IMR-90 (cell line): ENCODE results near the gene GRIA3. TPM values are rescaled to one million over a fixed set of nuclear protein-coding genes. Genes with fewer than 3 reads are reported as not detected.

Experiments
- ATAC-seq: fragments of 200-7000 bp; cut with Tn5 transposase; 2 replicates; pipeline ENCODE4 v1.9.1; 2020; ENCODE audit warnings: low read depth, mild to moderate bottlenecking, moderate library complexity
- BruUV-seq: library from RNA; stranded (reverse); fragments of 400-500 nt; replicated peaks from 2 replicates; lab custom pipeline; 2021; lab: Mats Ljungman, UMichigan
- CTCF ChIA-PET: fragments of 300-600 bp; formaldehyde crosslinking; extraction: SDS; loops from one replicate; lab custom pipeline; 2021; ENCODE audit warnings: antibody characterized with exemption; lab: Yijun Ruan, JAX
- POLR2A ChIA-PET: fragments of 300-600 bp; sonication (Branson Sonifier 250); formaldehyde crosslinking; loops from one replicate; lab custom pipeline; 2022; ENCODE audit warnings: antibody characterized with exemption; ENCODE audit not compliant: unreplicated experiment; lab: Charles Lee
- DNase-seq: peaks from one replicate; pipeline ENCODE4 v3.0.0; 2013
- H2AFZ ChIP-seq: replicated peaks from 2 replicates; pipeline ENCODE3; 2013; ENCODE audit warnings: low read length, mild to moderate bottlenecking; ENCODE audit not compliant: poor library complexity
- H2AK5ac ChIP-seq: 2 replicates; pipeline ENCODE4 v1.6.1; 2013; ENCODE audit warnings: low read depth, low read length, inconsistent platforms
- H2AK9ac ChIP-seq: replicated peaks from 2 replicates; pipeline ENCODE3; 2013; ENCODE audit warnings: mild to moderate bottlenecking, low read depth, low read length, moderate library complexity; ENCODE audit not compliant: poor library complexity
- H2BK120ac ChIP-seq: 2 replicates; pipeline ENCODE4 v1.6.1; 2013; ENCODE audit warnings: low read depth, low read length, inconsistent platforms
- H2BK15ac ChIP-seq: 3 replicates; pipeline ENCODE4 v1.6.1; 2013; ENCODE audit warnings: low read depth, low read length, inconsistent platforms
- H2BK20ac ChIP-seq: 2 replicates; pipeline ENCODE4 v1.6.1; 2013; ENCODE audit warnings: low read depth, mild to moderate bottlenecking, inconsistent platforms, low read length, moderate library complexity
- H2BK5ac ChIP-seq: 2 replicates; pipeline ENCODE4 v1.6.1; 2013; ENCODE audit warnings: mild to moderate bottlenecking, low read depth, low read length, inconsistent platforms; ENCODE audit not compliant: poor library complexity, severe bottlenecking
- H3K14ac ChIP-seq: replicated peaks from 2 replicates; pipeline ENCODE4 v1.6.1; 2013; ENCODE audit warnings: low read depth, low read length, inconsistent platforms
- H3K18ac ChIP-seq: 2 replicates; pipeline ENCODE4 v1.6.1; 2013; ENCODE audit warnings: low read depth, low read length, control low read depth
- H3K23ac ChIP-seq: 2 replicates; pipeline ENCODE4 v1.6.1; 2013; ENCODE audit warnings: low read depth, low read length, inconsistent platforms
- H3K27ac ChIP-seq: 2 replicates; pipeline ENCODE4 v1.5.1; 2013; ENCODE audit warnings: mild to moderate bottlenecking, control low read depth, low read length; ENCODE audit not compliant: insufficient read depth
- H3K27me3 ChIP-seq: 2 replicates; pipeline ENCODE4 v1.6.1; 2013; ENCODE audit warnings: low read length; ENCODE audit not compliant: control insufficient read depth, insufficient read depth
- H3K36me3 ChIP-seq: 2 replicates; pipeline ENCODE4 v1.6.1; 2013; ENCODE audit warnings: low read length, mixed read lengths; ENCODE audit not compliant: control insufficient read depth, insufficient read depth
- H3K4ac ChIP-seq: 2 replicates; pipeline ENCODE4 v1.6.1; 2013; ENCODE audit warnings: low read depth, low read length, inconsistent platforms
- H3K4me1 ChIP-seq: 2 replicates; pipeline ENCODE4 v1.6.1; 2013; ENCODE audit warnings: low read length, mixed read lengths; ENCODE audit not compliant: control insufficient read depth, insufficient read depth
- H3K4me2 ChIP-seq: 2 replicates; pipeline ENCODE4 v1.6.1; 2013; ENCODE audit warnings: low read depth, mild to moderate bottlenecking, control low read depth, low read length, moderate library complexity
- H3K4me3 ChIP-seq: 2 replicates; pipeline ENCODE4 v1.5.1; 2013; ENCODE audit warnings: low read depth, mild to moderate bottlenecking, control low read depth, low read length, moderate library complexity; ENCODE audit not compliant: insufficient read depth
- H3K56ac ChIP-seq: 2 replicates; pipeline ENCODE4 v1.6.1; 2013; ENCODE audit warnings: low read length, inconsistent platforms; ENCODE audit not compliant: insufficient read depth; ENCODE audit errors: extremely low read depth
- H3K79me1 ChIP-seq, 2 experiments: 2 replicates each; pipeline ENCODE4 v1.6.1; 2013; ENCODE audit warnings: low read length in 2 of 2, inconsistent platforms in 1 of 2, low read depth in 1 of 2
- H3K9ac ChIP-seq: 2 replicates; pipeline ENCODE4 v1.6.1; 2013; ENCODE audit warnings: low read depth, low read length, control low read depth
- H3K9me1 ChIP-seq: 2 replicates; pipeline ENCODE4 v1.6.1; 2013; ENCODE audit warnings: low read length, inconsistent platforms; ENCODE audit not compliant: insufficient read depth
- H3K9me3 ChIP-seq: 2 replicates; pipeline ENCODE4 v1.6.1; 2013; ENCODE audit warnings: low read length; ENCODE audit not compliant: control insufficient read depth, insufficient read depth
- H4K20me1 ChIP-seq: 2 replicates; pipeline ENCODE4 v1.6.1; 2013; ENCODE audit warnings: low read length, inconsistent platforms; ENCODE audit not compliant: insufficient read depth
- H4K5ac ChIP-seq: 2 replicates; pipeline ENCODE4 v1.6.1; 2013; ENCODE audit warnings: mild to moderate bottlenecking, low read depth, low read length, control low read depth
- H4K8ac ChIP-seq, 2 experiments: 2 replicates each; pipeline ENCODE4 v1.6.1; 2013; ENCODE audit warnings: low read depth in 2 of 2, low read length in 2 of 2, control low read depth in 1 of 2, inconsistent platforms in 1 of 2
- H4K91ac ChIP-seq: 2 replicates; pipeline ENCODE4 v1.6.1; 2013; ENCODE audit warnings: low read depth, low read length, inconsistent platforms; ENCODE audit not compliant: insufficient read depth
- CTCF ChIP-seq: conservative IDR thresholded peaks from 2 replicates; pipeline ENCODE4 v1.5.1; 2012; ENCODE audit warnings: mild to moderate bottlenecking, low read depth, low read length, improper control_type of control experiment
- MXI1 ChIP-seq: IDR thresholded peaks from 2 replicates; pipeline ENCODE4 v1.6.1; 2012; ENCODE audit warnings: low read depth, mild to moderate bottlenecking, low read length, moderate library complexity, borderline replicate concordance
- POLR2A ChIP-seq: IDR thresholded peaks from 2 replicates; pipeline ENCODE4 v1.6.1; 2012; ENCODE audit warnings: mild to moderate bottlenecking, low read depth, low read length
- USF2 ChIP-seq: fragments of 150-350 bp; IDR thresholded peaks from 2 replicates; pipeline ENCODE4 v1.6.1; 2017; ENCODE audit warnings: mild to moderate bottlenecking, antibody characterized with exemption, low read length, low read depth
- WGBS, 2 experiments: methylation state at CpG; one replicate each; pipeline versions ENCODE4 v1.1.5 to v1.1.7; 2013; ENCODE audit warnings: missing lambda C conversion rate in 2 of 2; ENCODE audit not compliant: insufficient read length in 1 of 2; ENCODE audit errors: extremely low coverage in 2 of 2; 5-methylcytosine and 5-hydroxymethylcytosine counted together
- dilution Hi-C: fragments of 300-500 bp; cut with HindIII; formaldehyde crosslinking; loops from one replicate; pipeline ENCODE4 v1.14.3; 2018; ENCODE audit warnings: low sequenced_read_pairs; ENCODE audit not compliant: unreplicated experiment
- in situ Hi-C: fragments of 300-500 bp; cut with MboI; formaldehyde crosslinking; loops from 3 replicates; pipeline ENCODE4 v1.14.3; 2019; ENCODE audit warnings: low sequenced_read_pairs, inconsistent platforms, mixed read lengths
- intact Hi-C: fragments of 100-400 bp; cut with micrococcal nuclease; formaldehyde crosslinking; loops from 2 replicates; pipeline ENCODE4 v1.10.0; 2022
- polyA plus RNA-seq, 3 experiments: library from polyadenylated mRNA; depleted of rRNA; stranded (reverse); fragments of >200 nt; gene quantifications; 2 replicates each; pipeline ENCODE4 v1.2.3, GENCODE V29; 2012; ENCODE audit warnings: low replicate concordance in 1 of 3
- total RNA-seq: library from RNA; depleted of rRNA; stranded (reverse); fragments of >200 nt; gene quantifications from 2 replicates; pipeline ENCODE4 v1.2.3, GENCODE V29; 2012

The GRIA3 gene
- total and polyA plus RNA-seq, 2 of the 4 experiments (the other 2 are of a cell fraction), result not detected

- H3K56ac ChIP-seq, result no peak overlapping the region
- no peaks in the 10 kb centered on the region for H4K20me1 ChIP-seq
- DNase-seq, result no peak
- H3K4me3 ChIP-seq, result no peak overlapping the region
- H3K4me1 ChIP-seq, result no peaks in the 10 kb centered on the region
- H2BK15ac ChIP-seq, result no peak overlapping the region
- no peak overlapping the region for H2AFZ ChIP-seq
- no peak overlapping the region for H3K27ac ChIP-seq
- no peaks in the 10 kb centered on the region for H3K79me1 ChIP-seq
- no peak for ATAC-seq
- H3K9me3 ChIP-seq, result no peaks in the 10 kb centered on the region
- no peak overlapping the region for H3K4ac ChIP-seq
- H2AK5ac ChIP-seq, result no peak overlapping the region
- no peak overlapping the region for H3K23ac ChIP-seq
- no peak overlapping the region for H3K14ac ChIP-seq
- no peak overlapping the region for H2BK120ac ChIP-seq
- no peaks in the 10 kb centered on the region for H3K9me1 ChIP-seq
- H2AK9ac ChIP-seq, result no peak overlapping the region
- TF ChIP-seq USF2, result no peak
- no peak for TF ChIP-seq MXI1
- TF ChIP-seq CTCF, result no peak
- no peak for TF ChIP-seq POLR2A
- ChIA-PET CTCF (interaction anchor here (0.5 kb wide), 1 partner anchor 20 kb away, joined by 5 read pairs; no protein-coding TSS in a partner anchor), POLR2A (no interaction called here)
- dilution Hi-C loops (no loop called here), intact Hi-C loops (no loop called here), in situ Hi-C loops (no loop called here)
- H4K8ac ChIP-seq, result no peak overlapping the region
- H3K36me3 ChIP-seq, result no peaks in the 10 kb centered on the region
- no peak overlapping the region for H4K5ac ChIP-seq
- no peak overlapping the region for H3K9ac ChIP-seq
- no peak overlapping the region for H2BK5ac ChIP-seq
- no TSS peak for BruUV-seq
- H2BK20ac ChIP-seq, result no peak overlapping the region
- WGBS, 2 experiments, result no CpG with 5 or more reads among the region's 1 CpG
- no peak overlapping the region for H3K4me2 ChIP-seq
- no peak overlapping the region for H3K18ac ChIP-seq
- no peak overlapping the region for H4K91ac ChIP-seq
- no peaks in the 10 kb centered on the region for H3K27me3 ChIP-seq
Observed at GRCh38 chrX:123454712-123455431, 270.8 kb downstream of the GRIA3 start.
